ENCODE data around the gene MRPL51.

The MRPL51 gene

DNA sequence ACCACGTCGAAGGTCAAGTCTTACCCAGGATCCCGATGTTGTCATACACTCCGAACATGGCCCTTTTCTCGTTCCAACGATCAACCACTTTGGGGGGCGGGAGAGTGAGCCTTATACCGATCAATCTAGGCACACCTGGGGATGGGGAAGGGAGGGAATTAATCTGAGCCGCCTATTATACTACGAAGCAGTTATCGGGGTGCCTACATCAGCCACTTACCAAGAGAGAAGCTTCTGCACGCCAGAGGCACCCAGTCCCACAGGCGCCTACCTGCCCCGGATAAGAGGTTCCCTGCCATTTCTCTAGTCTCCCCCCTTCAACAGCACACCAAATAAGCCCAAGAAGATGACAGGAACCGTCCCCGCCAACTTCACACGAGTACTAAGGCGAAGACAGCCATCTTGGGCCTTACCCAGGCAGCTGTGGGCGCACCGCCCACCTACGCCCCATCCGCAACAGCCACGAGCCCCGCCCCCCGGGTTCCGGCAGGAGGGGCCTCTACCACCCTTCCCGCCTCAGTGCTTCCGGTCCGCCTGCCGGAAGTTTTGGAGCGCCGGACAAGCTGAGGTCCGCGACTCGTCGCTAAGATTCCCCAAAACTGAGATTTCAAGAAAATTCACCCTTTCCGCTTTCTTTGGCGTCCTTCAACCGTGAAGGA lies at the start of gene MRPL51:
Gene MRPL51 (minus strand): TSS at position 425 of the 659 bp plus-strand sequence. CDS start 126 bp downstream, at position 299.
- ChIA-PET CTCF (interaction anchor here (0.8 to 1.9 kb wide), 7 partner anchors 23 to 297 kb away, joined by 3 to 10 read pairs (median 4); partner anchors contain the start of gene VAMP1), POLR2A (interaction anchor here (0.8 to 2.5 kb wide), 4 partner anchors 23 to 197 kb away, joined by 3 to 31 read pairs (median 10); partner anchors contain the start of genes GAPDH, VAMP1 and ZNF384)
- DNase-seq (ENCODE audit: extremely low spot score), result peak; percentile 94
- TF ChIP-seq, protein P1, sequence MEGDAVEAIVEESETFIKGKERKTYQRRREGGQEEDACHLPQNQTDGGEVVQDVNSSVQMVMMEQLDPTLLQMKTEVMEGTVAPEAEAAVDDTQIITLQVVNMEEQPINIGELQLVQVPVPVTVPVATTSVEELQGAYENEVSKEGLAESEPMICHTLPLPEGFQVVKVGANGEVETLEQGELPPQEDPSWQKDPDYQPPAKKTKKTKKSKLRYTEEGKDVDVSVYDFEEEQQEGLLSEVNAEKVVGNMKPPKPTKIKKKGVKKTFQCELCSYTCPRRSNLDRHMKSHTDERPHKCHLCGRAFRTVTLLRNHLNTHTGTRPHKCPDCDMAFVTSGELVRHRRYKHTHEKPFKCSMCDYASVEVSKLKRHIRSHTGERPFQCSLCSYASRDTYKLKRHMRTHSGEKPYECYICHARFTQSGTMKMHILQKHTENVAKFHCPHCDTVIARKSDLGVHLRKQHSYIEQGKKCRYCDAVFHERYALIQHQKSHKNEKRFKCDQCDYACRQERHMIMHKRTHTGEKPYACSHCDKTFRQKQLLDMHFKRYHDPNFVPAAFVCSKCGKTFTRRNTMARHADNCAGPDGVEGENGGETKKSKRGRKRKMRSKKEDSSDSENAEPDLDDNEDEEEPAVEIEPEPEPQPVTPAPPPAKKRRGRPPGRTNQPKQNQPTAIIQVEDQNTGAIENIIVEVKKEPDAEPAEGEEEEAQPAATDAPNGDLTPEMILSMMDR (IDR thresholded peaks at IDR 0.05; ENCODE audit: control extremely low read depth, extremely low read depth, low read depth, missing control alignments), result no peak

- ChIA-PET CTCF (interaction anchor here (1.1 to 11.4 kb wide), 3 partner anchors 17 to 118 kb away, joined by 3 to 280 read pairs (median 112); partner anchors contain the start of genes IFFO1 and NOP2), POLR2A (no interaction called here)
- no peak for DNase-seq (ENCODE audit: extremely low spot score)
- TF ChIP-seq, protein P1 (IDR thresholded peaks at IDR 0.05; ENCODE audit: control extremely low read depth, extremely low read depth, low read depth, missing control alignments), result no peak
Observed at GRCh38 chr12:6542209-6543009, 49.3 kb upstream of the MRPL51 start.

- TF ChIP-seq, protein P1 (IDR thresholded peaks at IDR 0.05; ENCODE audit: control extremely low read depth, extremely low read depth, low read depth, missing control alignments), result no peak
- ChIA-PET POLR2A (no interaction called here), CTCF (interaction anchor here (1.0 to 11.4 kb wide), 3 partner anchors 17 to 117 kb away, joined by 3 to 280 read pairs (median 112); partner anchors contain the start of genes IFFO1 and NOP2)
- no peak for DNase-seq (ENCODE audit: extremely low spot score)
Observed at GRCh38 chr12:6541371-6542165, 48.5 kb upstream of the MRPL51 start.

GRCh38 chr12:6540181-6540877 lies 47.3 kb upstream of the MRPL51 start:
- POLR2A ChIA-PET, result interaction anchor here (0.7 to 3.4 kb wide), 2 partner anchors 21 to 70 kb away, joined by 3 to 26 read pairs; partner anchors contain the start of gene VAMP1
- TF ChIP-seq, protein P1 (IDR thresholded peaks at IDR 0.05; ENCODE audit: control extremely low read depth, extremely low read depth, low read depth, missing control alignments), result no peak
- DNase-seq (ENCODE audit: extremely low spot score), result peak; percentile 66
- CTCF ChIA-PET, result interaction anchor here (0.9 to 11.4 kb wide), 10 partner anchors 12 to 345 kb away, joined by 3 to 280 read pairs (median 6); partner anchors contain the start of genes IFFO1 and NOP2

GRCh38 chr12:6539707-6540134 lies 46.7 kb upstream of the MRPL51 start:
- CTCF ChIA-PET, result interaction anchor here (0.6 to 11.4 kb wide), 17 partner anchors 7 to 344 kb away, joined by 3 to 280 read pairs (median 7); partner anchors contain the start of genes IFFO1 and NOP2
- TF ChIP-seq, protein P1 (IDR thresholded peaks at IDR 0.05; ENCODE audit: control extremely low read depth, extremely low read depth, low read depth, missing control alignments), result no peak
- POLR2A ChIA-PET, result interaction anchor here (0.7 to 3.4 kb wide), 3 partner anchors 21 to 114 kb away, joined by 3 to 26 read pairs (median 5); partner anchors contain the start of gene VAMP1
- DNase-seq (ENCODE audit: extremely low spot score), result no peak

All from GM10248 (cell line).